Stimulated activated CD8-positive, alpha-beta memory T cell treated with anti-CD3 and anti-CD28 coated beads, Interleukin-4, amount 100 ng/mL, for 1 hour (primary cell): ENCODE data around the gene SIRPG.
"Not testable (repeated sequence)": the region's sequence is repeated elsewhere in the genome, so short reads cannot be mapped to it uniquely, and the experiment has no call there.

Experiments used
- DNase-seq, 2 donors: peaks; one replicate each; pipeline ENCODE4 v3.0.0-alpha.2; 2020; ENCODE audit warnings: low read depth in 2 of 2, low spot score in 1 of 2

SIRPG gene

DNA sequence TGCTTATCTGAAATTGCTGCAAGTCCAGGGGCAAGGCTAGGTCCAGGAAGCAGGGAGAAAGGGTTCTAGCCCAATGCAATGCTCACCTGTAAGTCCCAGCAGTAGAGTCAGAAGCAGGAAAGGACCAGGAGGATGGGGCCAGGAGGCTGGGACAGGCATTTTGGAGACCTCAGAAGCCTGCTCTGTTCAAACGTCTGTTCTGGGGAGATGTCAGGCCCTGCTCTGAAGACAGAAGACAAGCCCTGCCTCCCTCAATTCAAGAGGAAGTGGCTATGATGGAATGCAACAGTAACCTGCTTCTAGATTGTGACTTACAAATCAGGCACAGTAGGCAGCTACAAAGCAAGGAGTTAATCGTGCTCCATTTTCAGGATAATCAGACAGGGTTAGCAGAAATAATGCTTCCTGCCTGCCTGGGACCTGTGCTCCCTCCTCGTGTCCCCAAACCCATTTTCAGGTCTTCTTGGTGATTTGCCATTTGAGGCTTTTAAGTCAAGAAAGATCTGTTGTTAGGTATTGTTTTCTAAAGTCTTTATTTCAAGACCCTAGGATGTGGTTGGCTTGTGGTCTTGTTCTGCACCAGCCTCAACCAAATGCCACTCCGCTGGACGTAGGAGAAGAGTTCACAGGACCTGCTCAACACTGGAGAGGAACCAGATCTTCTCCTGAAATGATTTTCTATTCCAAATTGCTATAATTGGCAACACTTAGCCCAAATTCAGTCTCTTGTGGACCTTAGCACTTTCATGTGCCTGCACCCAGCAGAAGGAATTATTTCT is at the start of gene SIRPG:
Gene SIRPG, minus strand, starts transcription at position 224 of the 779 bp plus-strand sequence. Its CDS starts 65 bp downstream, at position 159.
- no peak for DNase-seq

DNA sequence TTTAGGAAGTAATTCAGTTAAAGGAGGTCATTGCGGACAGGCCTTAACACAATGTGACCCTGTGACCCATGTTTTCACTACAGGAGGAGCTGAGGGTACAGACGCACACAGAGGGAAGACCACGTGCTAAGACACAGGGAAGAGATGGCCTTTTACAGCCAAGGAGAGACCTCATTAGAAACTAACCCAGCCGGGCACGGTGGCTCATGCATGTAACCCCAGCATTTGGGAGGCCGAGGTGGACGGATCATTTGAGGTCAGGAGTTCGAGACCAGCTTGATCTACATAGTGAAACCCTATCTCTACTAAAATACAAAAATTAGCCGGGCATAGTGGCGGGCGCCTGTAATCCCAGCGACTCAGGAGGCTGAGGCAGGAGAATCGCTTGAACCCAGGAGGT is 49.3 kb upstream of the SIRPG start:
- not testable (repeated sequence) for DNase-seq

DNA sequence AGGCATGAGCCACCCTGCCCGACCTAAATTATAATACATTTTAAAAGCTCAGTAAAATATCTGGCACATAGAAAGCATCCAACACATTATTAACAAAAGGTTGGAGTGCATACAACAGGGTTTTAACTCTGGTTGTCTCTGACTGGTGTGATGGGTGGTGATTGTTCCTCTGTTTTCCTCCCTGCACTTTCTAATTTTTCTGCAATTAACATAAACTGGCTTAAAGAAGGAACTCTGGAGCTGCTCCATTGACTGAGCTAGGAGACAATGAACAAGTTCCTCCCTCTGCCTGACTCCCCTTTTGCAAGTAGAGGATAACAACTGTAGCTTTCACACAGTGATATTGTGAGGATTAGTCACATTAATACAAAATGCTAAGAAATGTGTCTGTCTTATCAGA is 48.5 kb upstream of the SIRPG start:
- no peak for DNase-seq

DNA sequence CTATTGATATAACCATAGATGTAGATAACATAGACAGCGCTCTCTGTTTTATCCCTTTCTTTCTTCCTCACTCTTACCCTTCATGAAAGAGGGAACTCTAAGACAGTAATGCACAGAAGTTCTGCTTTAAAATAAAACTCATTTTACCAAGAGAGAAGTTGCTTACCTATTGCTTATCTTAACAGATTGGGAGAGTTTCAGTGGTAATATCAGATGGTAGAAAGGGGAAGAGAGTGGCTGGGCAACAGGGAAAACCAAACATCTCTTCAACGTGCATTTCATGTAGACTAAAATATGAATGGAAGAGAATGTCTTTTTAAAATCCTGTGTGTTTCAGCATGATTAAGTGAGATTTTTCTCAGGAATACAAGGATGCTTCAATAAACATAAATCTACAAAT is 45.3 kb upstream of the SIRPG start:
- DNase-seq: no peak

DNA sequence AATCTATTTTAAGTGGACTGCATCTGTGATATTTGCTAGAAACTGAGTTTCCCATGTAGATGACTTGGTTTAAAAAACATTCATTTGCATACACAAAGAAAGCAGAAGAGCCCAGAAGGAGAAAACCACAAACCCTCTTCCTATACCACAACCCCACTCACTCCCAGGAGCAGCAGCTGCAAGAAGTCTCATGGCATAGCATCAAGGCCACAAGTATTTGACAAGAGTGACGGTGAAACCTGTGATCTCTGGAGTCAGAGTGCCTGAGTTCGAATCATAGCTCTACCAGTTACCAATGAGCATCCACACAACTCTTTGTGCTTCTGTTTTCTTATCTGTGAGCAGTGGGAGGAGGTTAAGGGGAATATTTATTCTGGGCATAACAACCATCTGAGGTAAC is 44.7 kb upstream of the SIRPG start:
- DNase-seq: no peak

DNA sequence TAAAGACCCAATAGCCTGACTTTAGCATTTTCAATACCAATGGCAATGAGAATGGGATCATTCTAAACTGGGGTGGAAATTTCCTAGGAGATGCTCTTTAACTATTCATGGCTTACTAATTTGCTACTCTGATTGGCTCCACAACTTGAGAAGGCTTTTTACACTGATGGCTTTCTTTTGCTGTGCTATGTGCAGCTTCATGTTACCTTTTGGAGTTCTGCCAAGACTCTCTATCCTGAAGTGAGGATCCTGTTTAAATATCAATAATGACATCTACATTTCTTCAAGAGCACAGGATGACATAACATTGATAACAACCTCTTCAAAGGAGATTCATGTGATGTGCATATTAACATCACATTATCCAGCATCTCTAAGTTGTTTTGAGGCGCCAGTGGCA is 43.4 kb upstream of the SIRPG start:
- no peak for DNase-seq

DNA sequence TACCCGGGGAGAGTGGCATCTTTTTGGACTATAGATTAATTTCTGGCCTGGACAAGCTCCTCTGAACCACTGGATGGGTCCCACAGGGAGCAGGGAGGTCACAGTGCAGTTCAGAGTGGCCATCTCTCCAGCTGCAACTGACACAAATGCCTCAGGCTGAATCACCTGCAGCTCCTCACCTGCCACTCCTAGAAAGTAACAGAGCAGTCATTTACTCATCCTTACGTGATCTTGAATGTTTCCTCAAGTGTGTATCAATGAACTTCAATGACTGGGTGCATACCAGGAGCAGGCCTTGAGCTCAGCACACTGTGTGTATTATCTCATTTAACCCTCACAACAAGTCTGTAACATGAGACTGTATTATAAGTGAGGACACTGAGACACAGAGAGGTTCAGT is 40.0 kb upstream of the SIRPG start:
- DNase-seq: no peak

DNA sequence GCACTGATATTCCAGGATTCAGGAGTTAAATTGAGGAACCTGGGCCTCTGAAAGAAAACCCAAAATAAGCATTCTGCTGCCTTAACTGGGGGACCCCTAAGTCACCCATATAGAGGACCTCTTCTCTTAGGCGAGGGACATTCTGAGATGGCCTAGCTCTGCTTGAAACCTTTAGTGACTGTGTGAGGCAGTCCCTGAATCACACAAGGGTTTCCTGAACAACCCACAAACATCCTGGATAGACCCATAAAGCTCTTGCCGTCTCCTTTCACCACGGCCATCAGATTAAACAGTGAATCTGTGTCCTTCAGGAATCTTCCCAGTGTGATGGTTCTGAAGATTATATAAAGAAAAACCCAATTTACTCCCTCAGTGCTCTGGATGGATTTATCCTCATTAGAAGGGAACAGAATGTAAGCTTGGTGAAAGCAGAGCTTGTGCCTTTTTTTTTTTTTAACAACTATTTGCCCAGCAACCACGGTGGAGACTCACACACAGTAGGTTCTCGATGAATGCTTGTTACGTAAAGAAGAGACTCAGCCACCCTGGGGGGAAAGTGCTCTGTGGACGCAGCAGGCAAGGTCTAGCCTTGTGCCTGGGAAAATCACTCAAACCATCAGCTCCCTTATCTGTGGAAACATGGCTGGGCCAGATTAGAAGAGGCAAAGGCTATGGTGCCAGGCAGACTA is 39.1 kb upstream of the SIRPG start:
- DNase-seq: no peak

DNA sequence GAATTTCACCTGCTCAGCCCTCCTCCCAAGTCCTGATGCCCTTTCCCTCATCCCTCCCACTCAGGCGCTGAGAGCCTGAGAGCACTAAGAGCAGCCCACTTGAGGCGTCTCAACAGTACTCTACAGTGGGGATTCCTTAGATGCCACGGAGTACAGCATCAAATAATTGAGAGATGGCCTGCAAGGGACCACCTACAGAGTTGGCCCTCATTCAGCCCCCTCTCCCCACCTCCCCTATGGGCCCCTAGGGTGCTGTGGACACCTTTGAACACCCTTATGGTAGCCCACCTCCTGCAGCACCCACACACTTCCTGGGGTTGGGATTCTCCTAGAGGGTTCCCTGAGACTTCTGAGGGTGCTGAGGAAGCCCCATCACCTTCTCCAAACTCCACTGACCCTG is 37.1 kb upstream of the SIRPG start:
- no peak for DNase-seq

DNA sequence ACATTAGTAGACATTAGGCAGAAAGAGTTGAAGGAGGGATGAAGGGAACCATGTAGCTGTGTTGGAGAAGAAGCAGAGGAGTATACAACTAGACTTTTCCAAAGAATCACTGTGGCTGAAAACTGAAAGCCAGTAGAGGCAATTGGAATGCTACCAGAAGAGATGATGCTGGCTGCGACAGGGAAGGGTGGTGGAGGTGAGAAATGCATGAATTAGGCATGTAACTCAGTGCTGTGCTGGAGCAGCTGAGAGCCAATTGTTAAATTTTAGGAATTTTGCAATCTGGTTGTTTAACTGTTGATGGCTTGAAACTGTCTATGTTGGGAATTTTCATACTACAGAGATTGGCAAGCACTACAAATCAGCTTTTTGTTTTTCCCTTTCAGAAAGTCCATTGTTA is 35.8 kb upstream of the SIRPG start:
- no peak for DNase-seq

DNA sequence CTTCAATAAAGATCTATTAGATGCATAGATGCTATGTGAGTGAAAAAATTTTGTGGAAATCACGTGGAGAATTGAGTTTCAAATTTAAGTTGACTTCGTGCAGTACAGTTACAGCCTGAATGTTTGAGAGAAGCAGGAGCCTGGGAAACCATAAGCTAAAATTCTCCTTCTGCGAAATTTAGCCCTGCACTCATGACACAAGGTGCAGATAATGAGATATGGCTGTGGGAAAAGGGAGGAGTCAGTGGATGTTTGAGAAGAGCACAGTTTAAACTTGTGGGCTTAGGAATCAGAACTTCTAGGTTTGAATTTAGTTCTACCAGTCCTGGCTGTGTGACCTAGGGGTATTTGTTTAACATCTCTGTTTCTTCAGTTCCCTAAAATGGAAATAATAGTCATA is 32.1 kb upstream of the SIRPG start:
- DNase-seq: no peak

DNA sequence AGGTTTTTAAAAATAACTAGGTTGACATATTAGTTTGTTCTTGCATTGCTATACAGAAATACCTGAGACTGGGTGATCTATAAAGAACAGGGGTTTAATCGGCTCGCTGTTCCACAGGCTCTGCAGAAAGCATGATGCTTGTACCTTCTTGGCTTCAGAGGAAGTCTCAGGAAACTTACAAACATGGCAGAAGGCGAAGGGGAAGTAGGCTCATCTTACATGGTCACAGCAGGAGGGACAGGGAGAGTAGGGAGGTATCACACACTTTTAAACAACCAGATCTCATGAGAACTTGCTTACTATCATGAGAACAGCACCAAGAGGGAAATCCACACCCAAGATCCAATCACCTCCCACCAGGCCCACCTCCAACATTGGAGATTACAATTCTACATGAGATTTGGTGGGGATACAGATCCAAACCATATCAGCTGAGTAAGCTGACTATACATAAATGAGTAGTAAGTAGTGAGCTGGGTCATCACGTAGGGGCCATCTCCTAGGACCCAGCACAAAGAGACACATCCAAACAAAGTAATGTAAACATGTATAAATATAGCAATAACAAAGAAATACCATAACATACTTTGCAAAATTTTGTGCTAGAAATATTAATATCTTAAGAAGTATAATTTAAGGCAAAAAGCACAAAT is 31.4 kb upstream of the SIRPG start:
- DNase-seq: no peak

DNA sequence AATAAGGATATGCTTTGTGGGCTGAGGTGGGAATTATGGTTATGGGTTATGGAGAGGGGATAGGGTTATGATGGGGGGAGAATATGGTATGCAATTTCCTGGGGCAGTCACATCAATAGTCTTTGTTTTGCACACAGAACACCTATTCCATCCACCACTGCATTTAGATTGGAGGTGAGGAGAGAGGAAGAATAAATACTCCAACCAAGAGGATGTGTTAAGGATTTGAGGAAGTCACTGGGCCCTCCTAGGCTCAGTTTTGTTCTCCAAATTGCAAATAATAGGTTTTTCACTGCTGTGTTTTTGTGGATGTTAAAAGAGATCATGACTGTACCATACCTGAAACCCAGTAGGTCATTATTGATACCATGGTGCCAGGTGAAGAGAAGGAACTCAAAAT is 29.5 kb upstream of the SIRPG start:
- DNase-seq: no peak

DNA sequence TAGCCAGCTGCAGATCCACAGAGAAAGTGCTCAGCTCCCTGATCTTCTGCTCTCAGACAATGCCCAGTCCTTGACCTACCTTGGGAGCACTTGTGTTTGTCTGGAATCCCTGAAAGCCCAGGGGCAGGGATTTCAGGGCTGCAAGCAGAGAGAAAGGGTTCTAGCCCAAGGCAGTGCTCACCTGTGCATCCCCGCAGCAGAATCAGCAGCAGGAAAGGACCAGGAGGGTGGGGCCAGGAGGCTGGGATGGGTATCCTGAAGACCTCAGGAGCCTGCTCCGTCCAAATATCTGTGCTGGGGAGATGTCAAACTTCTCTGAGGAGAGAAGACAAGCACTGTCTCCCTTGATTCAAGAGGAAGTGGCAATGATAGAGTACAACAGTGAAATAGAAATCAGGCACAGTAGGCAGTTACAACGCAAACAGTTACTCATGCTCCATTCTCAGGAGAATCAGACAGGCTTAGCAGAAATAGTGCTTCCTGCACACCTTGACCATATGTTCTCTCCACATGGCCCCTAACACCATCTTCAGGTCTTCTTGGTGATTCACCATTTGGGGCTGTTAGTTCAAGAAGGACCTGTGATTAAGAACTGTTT is 28.7 kb upstream of the SIRPG start:
- DNase-seq: no peak

DNA sequence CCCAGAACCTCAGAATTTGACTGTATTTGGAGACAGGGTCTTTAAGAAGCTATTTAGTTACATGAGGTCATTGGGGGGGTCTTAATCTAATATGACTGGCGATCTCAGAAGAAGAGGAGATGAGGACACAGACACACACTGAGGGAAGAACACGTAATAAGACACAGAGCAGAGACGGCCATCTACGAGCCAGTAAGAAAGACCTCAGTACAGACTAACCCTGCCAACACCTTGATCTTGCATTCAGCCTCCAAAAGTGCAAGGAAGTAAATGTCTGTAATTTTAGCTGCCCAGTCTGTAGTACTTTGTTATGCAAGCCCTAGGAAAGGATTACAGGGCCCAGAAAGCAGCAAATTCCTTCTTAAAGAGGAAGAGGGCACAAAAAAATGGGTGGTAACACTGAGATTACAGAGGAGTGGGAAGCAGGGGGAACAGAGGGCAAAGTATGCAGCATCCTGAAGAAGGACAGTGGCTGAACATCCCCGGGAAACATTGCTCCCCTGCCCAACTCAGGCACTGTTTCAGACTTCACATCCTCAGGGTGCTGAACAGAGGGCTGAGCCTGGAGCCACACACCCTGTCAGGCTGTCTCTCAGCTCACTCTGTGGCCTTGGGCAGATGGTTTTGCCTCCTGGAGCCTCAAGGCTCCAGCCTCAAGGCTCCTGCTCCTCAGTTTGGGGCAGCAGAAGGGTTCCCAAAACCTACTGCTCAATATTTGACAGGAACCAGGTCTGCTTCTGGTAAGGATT is 27.9 kb upstream of the SIRPG start:
- no peak for DNase-seq

DNA sequence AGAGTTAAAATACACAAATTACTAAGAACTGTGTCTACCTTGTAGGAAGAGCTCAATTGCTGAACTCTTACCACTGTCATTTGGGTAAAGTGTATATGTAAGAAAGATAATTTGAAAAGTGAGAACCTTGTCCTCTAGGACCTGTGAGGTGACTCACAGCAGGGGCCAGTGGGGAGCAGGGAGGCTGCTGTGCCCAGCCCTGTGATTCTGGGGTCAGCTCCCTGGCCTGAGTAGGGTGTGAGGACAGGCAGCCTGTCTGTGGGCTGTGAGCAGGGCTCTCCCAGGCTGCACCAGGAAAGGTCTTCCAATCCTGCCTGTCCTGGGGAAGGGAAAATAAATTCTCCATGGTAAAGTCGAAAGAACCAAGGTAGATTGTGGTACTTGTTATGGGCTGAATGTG is 27.3 kb upstream of the SIRPG start:
- DNase-seq: no peak

DNA sequence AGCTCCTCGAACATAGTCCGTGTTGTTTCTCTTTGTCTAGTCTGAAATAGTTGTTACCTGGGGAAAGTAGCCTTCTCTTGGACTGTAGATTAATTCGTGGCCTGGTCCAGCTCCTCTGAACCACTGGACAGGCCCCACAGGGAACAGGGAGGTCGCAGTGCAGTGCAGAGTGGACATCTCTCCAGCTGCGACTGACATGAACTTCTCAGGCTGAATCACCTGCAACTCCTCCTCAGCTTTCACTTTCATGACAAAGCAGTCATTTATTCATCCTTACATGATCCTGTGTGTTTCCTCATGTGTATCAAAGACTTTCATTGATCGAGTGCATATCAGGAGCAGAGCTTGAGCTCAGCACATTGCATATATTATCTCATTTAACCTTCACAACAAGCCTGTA is 19.1 kb upstream of the SIRPG start:
- DNase-seq: no peak

DNA sequence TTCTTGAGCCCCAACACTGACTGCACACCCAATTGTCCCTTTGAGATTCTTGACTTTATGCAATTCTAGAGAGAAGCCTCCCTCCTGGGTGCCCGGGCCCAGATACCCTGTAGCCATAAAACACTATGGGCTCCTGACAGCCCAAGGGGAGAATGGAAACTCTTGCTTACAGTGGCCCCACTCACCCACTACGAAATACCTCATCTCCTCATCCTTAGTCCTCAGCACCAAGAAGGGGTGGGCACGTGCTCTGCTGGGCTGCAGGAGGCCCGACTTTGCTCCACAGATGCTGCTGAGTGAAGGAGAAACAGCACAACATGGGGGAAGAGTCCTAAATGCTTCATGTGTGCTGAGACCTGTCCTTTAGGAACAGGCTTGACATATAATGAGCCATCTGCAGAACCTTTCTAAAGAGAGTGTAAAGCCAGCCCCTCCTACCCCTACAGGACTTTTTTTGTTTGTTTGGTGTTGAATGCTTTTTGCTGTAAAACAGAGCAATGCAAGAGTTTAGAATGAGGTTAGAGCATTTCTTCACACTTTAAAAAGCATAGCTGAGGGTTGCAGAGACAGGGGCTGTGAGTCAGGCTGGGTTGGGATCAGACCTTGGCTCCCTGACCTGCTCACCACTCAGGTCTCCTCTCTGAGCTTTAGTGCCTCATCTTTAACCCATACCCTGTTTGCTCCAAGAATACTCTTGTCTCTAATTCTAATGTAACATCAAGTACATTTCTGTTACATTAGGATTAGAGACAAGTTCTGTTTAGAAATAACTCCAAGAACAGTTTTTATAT is 17.6 kb upstream of the SIRPG start:
- no peak for DNase-seq

DNA sequence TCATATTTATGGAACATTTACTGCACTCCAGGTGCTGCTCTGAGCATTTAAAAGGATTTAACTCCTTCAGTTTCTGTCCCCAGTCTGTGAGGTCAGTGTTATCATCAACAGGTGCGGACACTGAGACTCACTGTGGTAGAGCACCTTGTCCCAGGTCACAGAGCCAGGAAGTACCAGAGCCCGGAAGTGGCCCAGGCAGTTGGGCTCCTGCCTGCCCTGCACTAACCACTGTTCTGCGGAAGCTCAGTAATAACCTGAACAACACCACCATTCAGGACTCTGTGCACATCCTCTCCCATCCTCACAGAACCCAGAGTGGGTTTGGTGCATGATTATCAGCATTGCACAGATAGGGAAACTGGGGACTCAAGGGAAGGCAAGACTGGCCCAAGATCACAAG is 16.8 kb upstream of the SIRPG start:
- no peak for DNase-seq

DNA sequence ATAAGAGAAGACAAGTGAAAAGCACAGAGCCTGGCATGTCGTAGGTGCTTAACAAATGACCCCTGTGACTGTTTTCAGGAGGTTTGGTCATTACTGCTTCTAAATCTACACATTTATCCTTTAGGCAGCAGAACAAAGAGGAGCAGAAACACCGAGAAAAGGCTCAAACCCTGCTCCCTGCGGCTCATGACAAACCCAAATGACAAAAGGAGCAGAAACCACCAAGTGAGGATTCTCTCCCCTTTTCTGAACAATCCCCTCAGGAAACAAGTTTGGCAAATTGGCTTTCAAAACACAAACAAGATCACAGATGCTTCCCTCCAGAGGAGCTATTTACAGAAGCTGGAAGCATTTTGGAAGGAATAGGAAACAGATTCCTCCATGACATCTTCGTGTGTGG is 15.8 kb upstream of the SIRPG start:
- DNase-seq: no peak
